ENCODE results near the gene CMIP.

DNA sequence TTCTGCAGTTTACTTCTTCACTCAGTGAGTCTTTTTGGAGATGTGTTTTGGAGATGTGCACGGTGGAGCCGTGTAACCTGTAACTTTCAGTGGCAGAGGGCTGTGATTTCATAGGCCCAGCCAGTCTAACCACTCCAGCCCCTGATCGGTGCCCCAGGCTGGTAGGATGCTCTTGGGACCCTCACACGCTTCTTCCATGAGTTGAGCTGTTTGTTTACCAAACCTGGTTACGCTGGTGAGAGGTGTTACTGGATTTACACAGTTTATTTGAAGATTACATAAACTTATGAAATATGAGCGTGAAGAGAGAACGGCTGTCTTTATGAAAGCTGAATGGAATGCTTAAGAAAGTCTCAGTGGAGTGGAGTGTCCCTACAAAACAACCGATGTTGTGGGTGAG, 96.7 kb downstream of the CMIP start:
- TF ChIP-seq, protein P1, sequence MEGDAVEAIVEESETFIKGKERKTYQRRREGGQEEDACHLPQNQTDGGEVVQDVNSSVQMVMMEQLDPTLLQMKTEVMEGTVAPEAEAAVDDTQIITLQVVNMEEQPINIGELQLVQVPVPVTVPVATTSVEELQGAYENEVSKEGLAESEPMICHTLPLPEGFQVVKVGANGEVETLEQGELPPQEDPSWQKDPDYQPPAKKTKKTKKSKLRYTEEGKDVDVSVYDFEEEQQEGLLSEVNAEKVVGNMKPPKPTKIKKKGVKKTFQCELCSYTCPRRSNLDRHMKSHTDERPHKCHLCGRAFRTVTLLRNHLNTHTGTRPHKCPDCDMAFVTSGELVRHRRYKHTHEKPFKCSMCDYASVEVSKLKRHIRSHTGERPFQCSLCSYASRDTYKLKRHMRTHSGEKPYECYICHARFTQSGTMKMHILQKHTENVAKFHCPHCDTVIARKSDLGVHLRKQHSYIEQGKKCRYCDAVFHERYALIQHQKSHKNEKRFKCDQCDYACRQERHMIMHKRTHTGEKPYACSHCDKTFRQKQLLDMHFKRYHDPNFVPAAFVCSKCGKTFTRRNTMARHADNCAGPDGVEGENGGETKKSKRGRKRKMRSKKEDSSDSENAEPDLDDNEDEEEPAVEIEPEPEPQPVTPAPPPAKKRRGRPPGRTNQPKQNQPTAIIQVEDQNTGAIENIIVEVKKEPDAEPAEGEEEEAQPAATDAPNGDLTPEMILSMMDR (IDR thresholded peaks at IDR 0.05): no peak
- TF ChIP-seq POLR2A (IDR thresholded peaks at IDR 0.05): no peak
